Type B pancreatic cell (in vitro differentiated cells): ENCODE results near the gene TGFBR3. TPM values are rescaled to one million over a fixed set of nuclear protein-coding genes. Genes with fewer than 3 reads are reported as not detected.

ENCODE experiments used
- DNase-seq: peaks from one replicate; pipeline ENCODE4 v3.0.0; 2021; ENCODE audit warnings: mixed read lengths; ENCODE audit not compliant: unreplicated experiment; ENCODE audit errors: extremely low spot score
- H3K27ac Mint-ChIP-seq: 2 replicates; pipeline ENCODE4 v1.8.0; 2021; ENCODE audit warnings: mild to moderate bottlenecking, mixed read lengths
- H3K27me3 Mint-ChIP-seq: 2 replicates; pipeline ENCODE4 v1.8.0; 2021; ENCODE audit warnings: mixed read lengths
- H3K36me3 Mint-ChIP-seq: 2 replicates; pipeline ENCODE4 v1.8.0; 2021; ENCODE audit warnings: mixed read lengths
- H3K4me1 Mint-ChIP-seq: one replicate; pipeline ENCODE4 v1.8.0; 2021; ENCODE audit warnings: mixed read lengths; ENCODE audit not compliant: unreplicated experiment
- H3K4me3 Mint-ChIP-seq: 2 replicates; pipeline ENCODE4 v1.8.0; 2021; ENCODE audit warnings: mild to moderate bottlenecking, mixed read lengths
- H3K9me3 Mint-ChIP-seq: 2 replicates; pipeline ENCODE4 v1.8.0; 2021; ENCODE audit warnings: mixed read lengths
- CTCF ChIP-seq: fragments of 200-600 bp; sonication (generic); conservative IDR thresholded peaks from 2 replicates; pipeline ENCODE4 v1.5.0; 2021; ENCODE audit warnings: antibody characterized with exemption, mild to moderate bottlenecking
- total RNA-seq: library from RNA; stranded (reverse); gene quantifications from 2 replicates; pipeline ENCODE4 v1.2.1, GENCODE V29; 2021; ENCODE audit warnings: low replicate concordance

The TGFBR3 gene
- total RNA-seq, 1 donor from 2014 or later: 33.5 TPM

GRCh38 chr1:91711504-91712247 is 174.3 kb downstream of the TGFBR3 start:
- Mint-ChIP-seq H3K36me3 (peaks cover 48% of the 10 kb centered on the region), H3K4me3 (no peak overlapping the region), H3K27me3 (no peaks in the 10 kb centered on the region), H3K9me3 (no peaks in the 10 kb centered on the region), H3K4me1 (peaks cover 9% of the 10 kb centered on the region), H3K27ac (no peak overlapping the region)
- no peak for DNase-seq
- no peak for TF ChIP-seq CTCF

- Mint-ChIP-seq H3K4me1 (peaks cover 9% of the 10 kb centered on the region), H3K36me3 (peaks cover 46% of the 10 kb centered on the region), H3K9me3 (no peaks in the 10 kb centered on the region), H3K27me3 (no peaks in the 10 kb centered on the region), H3K27ac (no peak overlapping the region), H3K4me3 (no peak overlapping the region)
- no peak for TF ChIP-seq CTCF
- no peak for DNase-seq
Observed at GRCh38 chr1:91710261-91710660, 175.7 kb downstream of the TGFBR3 start.

GRCh38 chr1:91708691-91709090 is 177.3 kb downstream of the TGFBR3 start:
- Mint-ChIP-seq H3K36me3 (peaks cover 43% of the 10 kb centered on the region), H3K27ac (no peak overlapping the region), H3K27me3 (no peaks in the 10 kb centered on the region), H3K9me3 (no peaks in the 10 kb centered on the region), H3K4me1 (peaks cover 8% of the 10 kb centered on the region), H3K4me3 (no peak overlapping the region)
- no peak for TF ChIP-seq CTCF
- DNase-seq: no peak

- no peaks in the 10 kb centered on the region for H3K27me3 Mint-ChIP-seq
Observed at GRCh38 chr1:91707890-91708218, 178.1 kb downstream of the TGFBR3 start.

GRCh38 chr1:91707114-91707889 is 178.6 kb downstream of the TGFBR3 start:
- H3K27me3 Mint-ChIP-seq: no peaks in the 10 kb centered on the region
- H3K4me3 Mint-ChIP-seq: no peak overlapping the region
- no peak overlapping the region for H3K27ac Mint-ChIP-seq
- DNase-seq: no peak
- H3K9me3 Mint-ChIP-seq: no peaks in the 10 kb centered on the region
- H3K4me1 Mint-ChIP-seq: peaks cover 8% of the 10 kb centered on the region
- peaks cover 40% of the 10 kb centered on the region for H3K36me3 Mint-ChIP-seq
- no peak for TF ChIP-seq CTCF

More at GRCh38 chr1:91707890-91708218, 178.1 kb downstream of the TGFBR3 start:
- Mint-ChIP-seq H3K4me3 (no peak overlapping the region), H3K36me3 (peaks cover 44% of the 10 kb centered on the region), H3K9me3 (no peaks in the 10 kb centered on the region), H3K27ac (no peak overlapping the region), H3K4me1 (peaks cover 8% of the 10 kb centered on the region)
- no peak for TF ChIP-seq CTCF
- DNase-seq: no peak
